Measurements from ENCODE around the gene FTCD. TPM values are rescaled to one million over a fixed set of nuclear protein-coding genes. Genes with fewer than 3 reads are reported as not detected.

FTCD gene
- total and polyA plus RNA-seq, 2 of the 4 experiments (the other 2 are of a cell fraction), result 0.55 TPM; not detected in 1

DNA sequence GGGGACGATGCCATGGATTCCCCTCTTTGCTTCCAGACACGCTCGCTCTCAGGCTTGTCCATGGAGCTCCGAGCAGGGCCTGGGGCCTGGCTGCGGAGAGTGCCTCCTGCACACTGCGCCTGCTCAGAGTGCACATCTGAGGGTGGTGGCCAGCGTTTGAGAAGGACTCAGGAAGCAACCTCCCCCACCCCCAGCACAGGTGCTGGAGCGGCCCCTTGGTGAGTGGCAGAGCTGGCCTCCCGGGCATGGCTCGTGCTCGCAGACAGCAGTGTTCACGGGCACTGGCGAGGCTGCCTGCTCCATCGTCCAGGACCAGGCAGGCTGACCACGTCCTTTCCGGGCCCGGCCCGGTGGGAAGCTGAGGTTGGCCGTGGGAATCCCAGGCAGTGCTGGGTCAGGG lies 26.1 kb upstream of the FTCD start:
- DNase-seq, result no peak
- H3K27me3 ChIP-seq (ENCODE audit: control insufficient read depth, insufficient read depth, low read length), result no peaks in the 10 kb centered on the region
- no peak overlapping the region for H3K56ac ChIP-seq (ENCODE audit: extremely low read depth, insufficient read depth, low read length)
- ATAC-seq (ENCODE audit: low read depth), result no peak
- in situ Hi-C loops (cut with MboI; ENCODE audit: low sequenced_read_pairs), result no loop called here
- H4K20me1 ChIP-seq (ENCODE audit: insufficient read depth, low read length), result no peaks in the 10 kb centered on the region
- H4K5ac ChIP-seq (ENCODE audit: low read depth, low read length), result no peak overlapping the region
- no peak overlapping the region for H3K4me3 ChIP-seq (ENCODE audit: insufficient read depth, low read depth, low read length)
- H3K27ac ChIP-seq (ENCODE audit: insufficient read depth, low read length), result no peak overlapping the region
- ChIA-PET CTCF (no interaction called here), POLR2A (ENCODE audit: unreplicated experiment) (no interaction called here)
- no peak overlapping the region for H3K23ac ChIP-seq (ENCODE audit: low read depth, low read length)
- H3K18ac ChIP-seq (ENCODE audit: low read depth, low read length), result no peak overlapping the region
- peak overlapping the region; percentile 16 for H2AK9ac ChIP-seq (replicated peaks; ENCODE audit: low read depth, low read length, poor library complexity)
- peaks cover 4% of the 10 kb centered on the region for H3K9me1 ChIP-seq (ENCODE audit: insufficient read depth, low read length)
- no peak overlapping the region for H4K91ac ChIP-seq (ENCODE audit: insufficient read depth, low read depth, low read length)
- no peak overlapping the region for H2BK5ac ChIP-seq (ENCODE audit: low read depth, low read length, poor library complexity, severe bottlenecking)
- H2AK5ac ChIP-seq (ENCODE audit: low read depth, low read length), result no peak overlapping the region
- BruUV-seq (replicated peaks), result no TSS peak
- 85% methylated on average over 6 of the region's 19 CpGs; no CpG with 5 or more reads in 1 of the 2 experiments for WGBS, 2 experiments (ENCODE audit: extremely low coverage in 2 of 2, insufficient read length in 1 of 2)
- TF ChIP-seq USF2 (IDR thresholded peaks at IDR 0.05; ENCODE audit: low read depth, low read length) (no peak), SMC3 (IDR thresholded peaks at IDR 0.05; ENCODE audit: low read depth, low read length) (no peak), CHD1 (IDR thresholded peaks at IDR 0.05; ENCODE audit: low read depth, low read length) (no peak), RAD21 (IDR thresholded peaks at IDR 0.05; ENCODE audit: low read length) (no peak), MAZ (IDR thresholded peaks at IDR 0.05; ENCODE audit: borderline replicate concordance, low read depth, low read length) (no peak), BHLHE40 (IDR thresholded peaks at IDR 0.05; ENCODE audit: low read depth, low read length) (no peak), FOS (IDR thresholded peaks at IDR 0.05; ENCODE audit: low read depth, low read length) (no peak), RFX5 (IDR thresholded peaks at IDR 0.05; ENCODE audit: low read depth, low read length) (no peak), POLR2A (IDR thresholded peaks at IDR 0.05; ENCODE audit: low read depth, low read length) (no peak), CEBPB (IDR thresholded peaks at IDR 0.05; ENCODE audit: low read depth, low read length) (no peak), MAFK (IDR thresholded peaks at IDR 0.05; ENCODE audit: low read depth, low read length) (no peak), RCOR1 (IDR thresholded peaks at IDR 0.05; ENCODE audit: insufficient replicate concordance, low read length) (no peak), NFE2L2 (IDR thresholded peaks at IDR 0.05; ENCODE audit: low read depth, low read length) (no peak), ELK1 (IDR thresholded peaks at IDR 0.05; ENCODE audit: borderline replicate concordance, low read depth, low read length) (no peak), MXI1 (IDR thresholded peaks at IDR 0.05; ENCODE audit: borderline replicate concordance, low read depth, low read length) (no peak)
- TF ChIP-seq, protein P1, sequence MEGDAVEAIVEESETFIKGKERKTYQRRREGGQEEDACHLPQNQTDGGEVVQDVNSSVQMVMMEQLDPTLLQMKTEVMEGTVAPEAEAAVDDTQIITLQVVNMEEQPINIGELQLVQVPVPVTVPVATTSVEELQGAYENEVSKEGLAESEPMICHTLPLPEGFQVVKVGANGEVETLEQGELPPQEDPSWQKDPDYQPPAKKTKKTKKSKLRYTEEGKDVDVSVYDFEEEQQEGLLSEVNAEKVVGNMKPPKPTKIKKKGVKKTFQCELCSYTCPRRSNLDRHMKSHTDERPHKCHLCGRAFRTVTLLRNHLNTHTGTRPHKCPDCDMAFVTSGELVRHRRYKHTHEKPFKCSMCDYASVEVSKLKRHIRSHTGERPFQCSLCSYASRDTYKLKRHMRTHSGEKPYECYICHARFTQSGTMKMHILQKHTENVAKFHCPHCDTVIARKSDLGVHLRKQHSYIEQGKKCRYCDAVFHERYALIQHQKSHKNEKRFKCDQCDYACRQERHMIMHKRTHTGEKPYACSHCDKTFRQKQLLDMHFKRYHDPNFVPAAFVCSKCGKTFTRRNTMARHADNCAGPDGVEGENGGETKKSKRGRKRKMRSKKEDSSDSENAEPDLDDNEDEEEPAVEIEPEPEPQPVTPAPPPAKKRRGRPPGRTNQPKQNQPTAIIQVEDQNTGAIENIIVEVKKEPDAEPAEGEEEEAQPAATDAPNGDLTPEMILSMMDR (conservative IDR thresholded peaks at IDR 0.05; ENCODE audit: low read depth, low read length), result no peak
- H3K4me1 ChIP-seq (ENCODE audit: control insufficient read depth, insufficient read depth, low read length), result peaks cover 7% of the 10 kb centered on the region; the same call in 1 of the 2 replicates
- H3K4me2 ChIP-seq (ENCODE audit: low read depth, low read length), result no peak overlapping the region
- no peak overlapping the region for H2BK20ac ChIP-seq (ENCODE audit: low read depth, low read length)
- no peak overlapping the region for H2BK120ac ChIP-seq (ENCODE audit: low read depth, low read length)
- H2AFZ ChIP-seq (replicated peaks; ENCODE audit: low read length, poor library complexity), result no peak overlapping the region
- no peaks in the 10 kb centered on the region for H3K36me3 ChIP-seq (ENCODE audit: control insufficient read depth, insufficient read depth, low read length)
- H3K4ac ChIP-seq (ENCODE audit: low read depth, low read length), result no peak overlapping the region
- peaks cover 4 to 8% of the 10 kb centered on the region in 2 experiments; a peak in 3 of 4 replicates for H3K79me1 ChIP-seq (ENCODE audit: low read depth in 1 of 2, low read length in 2 of 2)
- no peak overlapping the region for H3K9ac ChIP-seq (ENCODE audit: low read depth, low read length)
- H4K8ac ChIP-seq (ENCODE audit: low read depth in 2 of 2, low read length in 2 of 2), result no peak overlapping the region
- intact Hi-C loops (cut with micrococcal nuclease), result no loop called here
- H3K9me3 ChIP-seq (ENCODE audit: control insufficient read depth, insufficient read depth, low read length), result peaks cover 2% of the 10 kb centered on the region; the same call in 1 of the 2 replicates
- H2BK15ac ChIP-seq (ENCODE audit: low read depth, low read length), result no peak overlapping the region
- H3K14ac ChIP-seq (replicated peaks; ENCODE audit: low read depth, low read length), result no peak overlapping the region
- dilution Hi-C loops (cut with HindIII; ENCODE audit: low sequenced_read_pairs, unreplicated experiment), result no loop called here
